ENCODE results near the gene UBASH3A.

- TF ChIP-seq, protein P1, sequence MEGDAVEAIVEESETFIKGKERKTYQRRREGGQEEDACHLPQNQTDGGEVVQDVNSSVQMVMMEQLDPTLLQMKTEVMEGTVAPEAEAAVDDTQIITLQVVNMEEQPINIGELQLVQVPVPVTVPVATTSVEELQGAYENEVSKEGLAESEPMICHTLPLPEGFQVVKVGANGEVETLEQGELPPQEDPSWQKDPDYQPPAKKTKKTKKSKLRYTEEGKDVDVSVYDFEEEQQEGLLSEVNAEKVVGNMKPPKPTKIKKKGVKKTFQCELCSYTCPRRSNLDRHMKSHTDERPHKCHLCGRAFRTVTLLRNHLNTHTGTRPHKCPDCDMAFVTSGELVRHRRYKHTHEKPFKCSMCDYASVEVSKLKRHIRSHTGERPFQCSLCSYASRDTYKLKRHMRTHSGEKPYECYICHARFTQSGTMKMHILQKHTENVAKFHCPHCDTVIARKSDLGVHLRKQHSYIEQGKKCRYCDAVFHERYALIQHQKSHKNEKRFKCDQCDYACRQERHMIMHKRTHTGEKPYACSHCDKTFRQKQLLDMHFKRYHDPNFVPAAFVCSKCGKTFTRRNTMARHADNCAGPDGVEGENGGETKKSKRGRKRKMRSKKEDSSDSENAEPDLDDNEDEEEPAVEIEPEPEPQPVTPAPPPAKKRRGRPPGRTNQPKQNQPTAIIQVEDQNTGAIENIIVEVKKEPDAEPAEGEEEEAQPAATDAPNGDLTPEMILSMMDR (conservative IDR thresholded peaks at IDR 0.05), result no peak
- TF ChIP-seq ZFX (IDR thresholded peaks at IDR 0.05), result no peak
Measured at GRCh38 chr21:42407476-42407875, 3.8 kb downstream of the UBASH3A start.
